SK-N-DZ (cell line): Measurements from ENCODE around the gene FXYD4.

Experiments used
- DNase-seq: peaks from one replicate; pipeline ENCODE4 v3.0.0-alpha.2; 2015; ENCODE audit warnings: low spot score

FXYD4 gene

DNA sequence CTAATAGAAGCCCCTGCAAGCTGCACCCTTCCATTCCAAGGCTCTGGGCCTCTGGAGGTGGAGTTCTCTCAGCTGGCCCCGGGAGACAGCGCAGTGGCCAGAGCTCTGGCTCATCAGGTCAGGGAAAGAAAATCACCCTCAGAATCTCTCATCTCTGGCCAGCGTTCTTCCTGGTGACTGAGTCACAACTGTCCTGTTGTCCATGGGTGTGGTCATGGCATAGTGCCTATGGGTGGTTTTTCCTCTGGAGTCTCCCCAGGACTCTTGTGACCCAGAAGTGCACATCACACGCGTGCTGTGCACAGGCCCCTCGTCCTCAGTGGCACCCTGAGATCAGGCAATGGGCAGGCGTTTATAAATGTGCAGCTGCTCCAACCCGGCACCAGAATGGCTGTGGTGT lies 27.4 kb upstream of the FXYD4 start:
- DNase-seq: no peak

DNA sequence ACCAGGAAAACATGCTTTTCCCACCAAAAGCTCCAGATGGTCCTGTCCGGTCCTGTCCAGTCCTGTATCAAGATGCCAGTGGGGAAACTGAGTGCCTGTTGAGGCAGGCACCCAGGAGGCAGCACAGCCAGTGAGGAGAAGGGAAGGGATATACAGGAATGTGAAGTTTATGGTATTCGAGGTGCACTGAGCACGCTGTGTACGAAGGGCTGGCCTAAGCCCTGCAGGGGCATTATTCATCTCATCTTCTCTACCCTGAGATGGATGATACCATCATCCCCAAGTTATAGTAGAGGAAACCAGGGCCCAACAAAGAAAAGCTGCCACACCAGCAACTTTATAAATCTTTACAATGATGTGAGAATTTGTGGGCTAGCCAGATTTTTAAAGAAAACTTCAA lies 23.4 kb upstream of the FXYD4 start:
- no peak for DNase-seq

DNA sequence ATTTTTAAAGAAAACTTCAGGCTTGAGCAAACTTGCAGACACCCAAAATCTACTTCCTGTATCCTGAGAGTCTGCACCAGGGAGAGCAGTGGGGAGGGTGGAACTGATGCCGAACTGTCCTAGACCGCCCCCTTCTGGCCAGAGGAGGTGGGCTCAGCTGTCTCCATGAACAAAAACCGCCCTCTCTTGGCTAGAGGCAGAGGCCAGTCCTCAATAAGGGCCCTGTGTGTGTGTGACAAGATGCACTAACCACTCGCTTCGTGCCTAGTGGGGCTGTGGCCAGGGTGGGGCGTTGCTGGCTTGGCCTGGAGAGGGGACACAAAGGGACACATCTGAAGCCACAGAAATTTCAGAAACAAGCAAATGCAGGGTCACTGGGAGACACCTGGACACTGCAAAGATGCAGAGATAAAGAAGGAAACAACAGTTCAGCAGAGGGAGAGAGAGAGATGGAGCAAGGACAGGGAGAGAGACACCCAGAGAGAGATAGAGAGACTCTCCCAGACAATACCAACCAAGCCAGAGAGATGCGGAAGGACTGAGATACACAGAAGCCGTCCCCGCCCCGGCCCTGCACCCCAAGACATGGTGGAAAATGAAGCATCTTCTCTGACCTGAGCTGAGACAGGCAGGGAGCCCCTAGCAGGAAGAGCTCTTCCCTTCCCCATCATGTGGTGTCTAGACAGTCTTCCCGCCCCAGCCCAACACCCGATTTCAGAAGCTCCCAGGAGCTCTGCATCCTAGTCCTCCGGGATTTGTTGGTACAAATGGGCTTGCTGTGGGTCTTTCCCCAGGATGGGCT lies 22.7 kb upstream of the FXYD4 start:
- peak; percentile 68 for DNase-seq

DNA sequence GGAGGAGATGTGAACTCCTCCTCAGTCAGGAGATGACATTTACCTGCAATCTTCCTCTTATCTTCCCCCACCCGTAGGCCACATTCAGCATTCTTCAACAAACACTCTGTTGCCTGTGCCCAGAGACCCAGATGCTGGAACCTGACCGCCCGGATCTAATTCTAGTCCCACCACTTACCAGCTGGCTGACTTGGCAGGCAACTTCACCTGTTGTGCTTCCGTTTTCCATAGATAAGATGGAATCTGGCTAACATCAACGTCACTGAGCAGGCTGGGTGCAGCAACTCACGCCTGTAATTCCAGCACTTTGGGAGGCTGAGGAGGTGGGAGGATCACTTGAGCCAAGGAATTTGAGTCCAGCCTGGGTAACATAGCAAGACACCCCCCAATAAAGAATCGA lies 21.3 kb upstream of the FXYD4 start:
- peak; percentile 78 for DNase-seq

- no peak for DNase-seq
These were observed 20.8 kb upstream of the FXYD4 start for GRCh38 chr10:43350686-43351085.

GRCh38 chr10:43351301-43351700 lies 20.1 kb upstream of the FXYD4 start:
- DNase-seq: no peak

- no peak for DNase-seq
These were observed 18.5 kb upstream of the FXYD4 start for GRCh38 chr10:43352951-43353350.

- DNase-seq: no peak
These were observed 17.7 kb upstream of the FXYD4 start for GRCh38 chr10:43353495-43354329.

- DNase-seq: no peak
These were observed 17.2 kb upstream of the FXYD4 start for GRCh38 chr10:43354330-43354635.

- no peak for DNase-seq
These were observed 16.5 kb upstream of the FXYD4 start for GRCh38 chr10:43354879-43355380.

- no peak for DNase-seq
These were observed 15.6 kb upstream of the FXYD4 start for GRCh38 chr10:43355749-43356371.

- DNase-seq: no peak
These were observed 11.3 kb upstream of the FXYD4 start for GRCh38 chr10:43360086-43360485.

DNA sequence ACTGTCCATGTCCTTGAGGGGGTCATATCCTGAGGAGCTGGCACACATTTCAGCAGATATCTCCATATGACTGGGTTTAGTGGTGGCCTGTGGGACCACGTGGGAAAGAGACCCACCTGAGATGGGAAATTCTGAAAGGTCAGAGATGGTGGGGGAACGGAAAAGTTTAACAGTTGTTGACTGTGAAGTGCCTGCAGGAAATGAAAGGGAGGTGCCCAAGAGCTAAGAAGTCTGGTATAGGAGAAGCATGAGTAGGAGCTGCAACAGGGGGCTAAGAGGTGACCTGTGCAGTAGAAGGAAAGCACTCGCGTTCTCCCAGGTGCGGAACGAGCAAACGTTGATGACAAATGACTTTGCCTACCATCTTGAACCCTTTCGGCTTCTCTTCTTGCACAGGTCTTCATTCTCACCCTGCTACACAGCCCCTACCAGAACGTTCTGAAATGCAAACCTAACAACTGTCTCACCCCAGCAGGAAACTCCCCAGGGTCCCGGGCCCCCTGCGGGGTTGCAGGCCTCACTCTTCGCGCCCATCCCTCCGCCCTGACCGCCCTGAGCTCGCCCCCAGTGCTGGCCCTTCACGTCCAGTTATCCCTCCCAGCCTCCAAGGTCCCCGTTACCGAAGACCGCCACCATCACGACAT lies 9.8 kb upstream of the FXYD4 start:
- no peak for DNase-seq

DNA sequence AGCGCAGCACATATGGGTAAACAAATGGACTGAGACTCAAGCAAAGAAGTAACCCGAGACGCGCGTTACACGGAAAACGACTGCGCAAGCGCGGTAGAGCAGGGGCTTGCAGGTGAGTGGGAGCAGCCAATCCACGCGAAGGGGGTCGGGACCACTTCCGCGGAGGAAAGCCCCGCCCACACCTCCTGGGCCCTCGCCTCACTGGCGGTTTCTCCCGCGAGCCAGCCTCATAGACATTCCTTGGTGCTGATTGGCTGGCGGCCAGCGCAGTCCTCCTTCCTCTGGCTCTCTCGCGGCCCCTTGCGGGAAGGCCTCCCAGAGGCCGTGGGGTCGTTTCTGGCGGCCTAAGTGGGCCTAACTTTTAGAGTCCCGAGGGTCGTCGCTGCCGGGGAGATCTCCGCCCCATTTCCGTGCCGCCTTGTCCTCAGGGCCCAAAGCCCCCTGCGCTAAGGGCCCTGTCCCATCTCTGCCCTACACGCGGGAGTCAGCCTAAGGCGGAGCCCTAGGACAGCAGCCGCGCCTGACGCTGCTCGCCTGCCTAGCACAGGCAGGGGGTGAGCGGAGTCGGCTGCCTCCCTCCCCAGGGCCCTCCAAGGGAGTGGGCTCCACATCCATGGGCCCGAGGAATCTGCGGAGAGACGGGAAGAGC lies 9.1 kb upstream of the FXYD4 start:
- peak; percentile 69 for DNase-seq

- no peak for DNase-seq
These were observed 6.4 kb upstream of the FXYD4 start for GRCh38 chr10:43365001-43365400.

GRCh38 chr10:43369921-43370320 lies 1.5 kb upstream of the FXYD4 start:
- no peak for DNase-seq

GRCh38 chr10:43370671-43371215 lies 693 bp upstream of the FXYD4 start:
- no peak for DNase-seq

DNA sequence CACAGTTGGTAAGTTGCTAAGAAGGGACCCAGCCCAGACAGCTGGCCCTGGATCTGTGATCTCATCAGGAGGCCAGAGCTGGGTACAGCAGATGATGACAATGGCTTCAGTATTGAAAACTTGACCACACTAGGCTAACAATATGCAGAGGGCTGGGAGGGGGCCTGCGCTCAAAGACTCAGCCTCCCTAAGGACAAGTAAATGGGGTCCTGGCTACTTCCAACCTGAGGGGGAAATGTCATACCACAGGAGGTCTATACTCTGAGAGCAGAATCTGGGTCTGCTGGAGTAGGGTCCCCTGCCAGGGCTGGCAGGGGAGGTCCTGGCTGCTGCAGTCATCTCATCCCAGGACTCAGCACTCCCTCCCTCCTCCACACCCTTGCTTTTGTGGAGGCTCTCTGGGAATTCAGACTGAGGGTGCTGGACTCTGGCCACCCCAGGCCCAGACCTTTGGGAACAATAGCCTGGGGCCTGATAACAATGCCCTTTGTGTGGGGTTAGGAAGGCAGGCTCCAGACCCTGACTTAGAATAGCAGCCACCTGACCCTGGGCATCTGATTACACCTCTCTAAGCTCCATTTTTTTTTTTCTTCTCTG lies 1.4 kb downstream of the FXYD4 start:
- no peak for DNase-seq

- no peak for DNase-seq
These were observed 2.0 kb downstream of the FXYD4 start for GRCh38 chr10:43373461-43373860.

GRCh38 chr10:43374194-43374593 lies 2.8 kb downstream of the FXYD4 start:
- DNase-seq: no peak
